NCI-H82 treated with DMSO at 0.1 percent for 48 hours (cell line): Measurements from ENCODE around the gene ZNF345.

Experiments used
- DNase-seq: peaks from one replicate; lab custom pipeline; 2025; ENCODE audit not compliant: unreplicated experiment; lab: John Stamatoyannopoulos, UW

ZNF345 gene

DNA sequence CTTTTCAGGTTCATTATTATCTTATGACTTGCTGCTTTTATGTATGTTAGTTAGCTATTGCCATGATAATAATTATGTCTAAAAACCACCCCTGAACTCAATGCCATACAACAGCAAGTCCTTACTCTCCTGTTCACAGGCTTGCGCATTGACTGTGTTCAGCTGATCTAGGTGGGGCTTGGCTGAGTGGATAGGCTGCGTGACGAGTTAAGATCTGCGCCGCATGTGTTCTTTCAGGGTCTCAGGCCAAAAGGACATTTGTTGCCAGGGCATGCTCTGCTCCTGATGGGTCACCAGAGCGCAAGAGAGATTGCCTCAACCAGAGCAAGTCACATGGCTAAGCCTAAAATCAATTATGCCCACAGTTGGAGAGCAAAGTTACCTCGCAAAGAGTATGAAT is 66.3 kb downstream of the ZNF345 start:
- DNase-seq: no peak

DNA sequence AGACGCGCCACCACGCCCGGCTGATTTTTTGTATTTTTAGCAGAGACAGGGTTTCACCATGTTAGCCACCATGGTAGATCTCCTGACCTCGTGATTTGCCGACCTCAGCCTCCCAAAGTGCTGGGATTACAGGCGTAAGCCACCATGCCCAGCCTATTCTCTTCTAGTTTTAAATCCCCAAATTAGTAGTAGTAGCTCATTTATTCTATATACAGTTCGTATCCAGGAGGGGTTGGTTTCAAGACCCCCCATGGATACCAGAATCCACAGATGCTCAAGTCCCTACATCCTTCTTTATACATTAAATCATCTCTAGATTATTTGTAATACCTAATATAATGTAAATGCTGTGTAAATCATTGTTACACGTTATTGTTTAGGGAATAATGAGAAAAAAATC is 67.4 kb downstream of the ZNF345 start:
- DNase-seq: no peak
